ENCODE data around the gene PEX6. TPM values are rescaled to one million over a fixed set of nuclear protein-coding genes. Genes with fewer than 3 reads are reported as not detected.

The PEX6 gene
- total and polyA plus RNA-seq, 2 of the 13 experiments (the other 11 are each of a cell fraction or from before 2014, with no cell fraction given) = 5.1 to 6.7 TPM

DNA sequence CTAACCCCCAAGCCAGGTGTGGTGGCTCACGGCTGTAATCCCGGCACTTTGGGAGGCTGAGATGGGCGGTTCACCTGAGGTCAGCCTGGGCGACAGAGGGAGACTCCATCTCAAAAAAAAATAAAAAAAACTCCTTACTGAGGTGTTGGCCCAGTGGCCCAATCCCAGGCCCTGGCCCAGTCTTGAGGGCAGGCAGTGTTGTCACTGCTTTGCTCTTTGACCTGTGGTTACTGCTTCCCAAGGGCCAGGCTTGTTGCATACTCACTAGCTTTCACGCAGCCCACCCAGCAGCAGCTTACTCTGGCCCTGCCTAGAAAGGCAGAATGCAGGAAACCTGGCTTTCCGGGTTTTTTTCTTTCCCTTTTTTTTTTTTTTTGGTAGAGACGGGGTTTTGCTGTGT lies 36.5 kb downstream of the PEX6 start (continued):
- TF ChIP-seq HNF4G (IDR thresholded peaks at IDR 0.05; ENCODE audit: borderline replicate concordance, low read depth, low read length) (peak; percentile 54; the same call in 1 of the 2 replicates), HNF4G (CRISPR knock-in tag; IDR thresholded peaks at IDR 0.05; ENCODE audit: borderline replicate concordance, low read depth) (no peak), TCF12 (IDR thresholded peaks at IDR 0.05) (no peak), TCF12 (CRISPR knock-in tag; IDR thresholded peaks at IDR 0.05) (no peak), ZNF556 (CRISPR knock-in tag; IDR thresholded peaks at IDR 0.05; ENCODE audit: borderline replicate concordance) (no peak), ZNF232 (CRISPR knock-in tag; IDR thresholded peaks at IDR 0.05; ENCODE audit: borderline replicate concordance) (no peak), CREM (IDR thresholded peaks at IDR 0.05) (no peak), CREM (CRISPR knock-in tag; IDR thresholded peaks at IDR 0.05) (no peak), CBX2 (IDR thresholded peaks at IDR 0.05; ENCODE audit: low read depth, low read length) (no peak), CBX2 (CRISPR knock-in tag; IDR thresholded peaks at IDR 0.05; ENCODE audit: low read depth) (no peak), POLR2A (IDR thresholded peaks at IDR 0.05; ENCODE audit: insufficient read depth in 1 of 2, low read depth in 2 of 2, low read length in 2 of 2) (no peak), RAD51 (IDR thresholded peaks at IDR 0.05; ENCODE audit: borderline replicate concordance) (no peak), KMT2B (CRISPR knock-in tag; IDR thresholded peaks at IDR 0.05) (no peak), ZNF225 (CRISPR knock-in tag; IDR thresholded peaks at IDR 0.05) (no peak), POLR2AphosphoS5 (IDR thresholded peaks at IDR 0.05; ENCODE audit: low read depth, low read length) (peak; percentile 45; the same call in 1 of the 2 replicates), KDM2A (CRISPR knock-in tag; IDR thresholded peaks at IDR 0.05; ENCODE audit: borderline replicate concordance, low read depth) (no peak)
- TF ChIP-seq, protein P1, sequence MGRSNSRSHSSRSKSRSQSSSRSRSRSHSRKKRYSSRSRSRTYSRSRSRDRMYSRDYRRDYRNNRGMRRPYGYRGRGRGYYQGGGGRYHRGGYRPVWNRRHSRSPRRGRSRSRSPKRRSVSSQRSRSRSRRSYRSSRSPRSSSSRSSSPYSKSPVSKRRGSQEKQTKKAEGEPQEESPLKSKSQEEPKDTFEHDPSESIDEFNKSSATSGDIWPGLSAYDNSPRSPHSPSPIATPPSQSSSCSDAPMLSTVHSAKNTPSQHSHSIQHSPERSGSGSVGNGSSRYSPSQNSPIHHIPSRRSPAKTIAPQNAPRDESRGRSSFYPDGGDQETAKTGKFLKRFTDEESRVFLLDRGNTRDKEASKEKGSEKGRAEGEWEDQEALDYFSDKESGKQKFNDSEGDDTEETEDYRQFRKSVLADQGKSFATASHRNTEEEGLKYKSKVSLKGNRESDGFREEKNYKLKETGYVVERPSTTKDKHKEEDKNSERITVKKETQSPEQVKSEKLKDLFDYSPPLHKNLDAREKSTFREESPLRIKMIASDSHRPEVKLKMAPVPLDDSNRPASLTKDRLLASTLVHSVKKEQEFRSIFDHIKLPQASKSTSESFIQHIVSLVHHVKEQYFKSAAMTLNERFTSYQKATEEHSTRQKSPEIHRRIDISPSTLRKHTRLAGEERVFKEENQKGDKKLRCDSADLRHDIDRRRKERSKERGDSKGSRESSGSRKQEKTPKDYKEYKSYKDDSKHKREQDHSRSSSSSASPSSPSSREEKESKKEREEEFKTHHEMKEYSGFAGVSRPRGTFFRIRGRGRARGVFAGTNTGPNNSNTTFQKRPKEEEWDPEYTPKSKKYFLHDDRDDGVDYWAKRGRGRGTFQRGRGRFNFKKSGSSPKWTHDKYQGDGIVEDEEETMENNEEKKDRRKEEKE (IDR thresholded peaks at IDR 0.05) = no peak
- TF ChIP-seq, protein P2, sequence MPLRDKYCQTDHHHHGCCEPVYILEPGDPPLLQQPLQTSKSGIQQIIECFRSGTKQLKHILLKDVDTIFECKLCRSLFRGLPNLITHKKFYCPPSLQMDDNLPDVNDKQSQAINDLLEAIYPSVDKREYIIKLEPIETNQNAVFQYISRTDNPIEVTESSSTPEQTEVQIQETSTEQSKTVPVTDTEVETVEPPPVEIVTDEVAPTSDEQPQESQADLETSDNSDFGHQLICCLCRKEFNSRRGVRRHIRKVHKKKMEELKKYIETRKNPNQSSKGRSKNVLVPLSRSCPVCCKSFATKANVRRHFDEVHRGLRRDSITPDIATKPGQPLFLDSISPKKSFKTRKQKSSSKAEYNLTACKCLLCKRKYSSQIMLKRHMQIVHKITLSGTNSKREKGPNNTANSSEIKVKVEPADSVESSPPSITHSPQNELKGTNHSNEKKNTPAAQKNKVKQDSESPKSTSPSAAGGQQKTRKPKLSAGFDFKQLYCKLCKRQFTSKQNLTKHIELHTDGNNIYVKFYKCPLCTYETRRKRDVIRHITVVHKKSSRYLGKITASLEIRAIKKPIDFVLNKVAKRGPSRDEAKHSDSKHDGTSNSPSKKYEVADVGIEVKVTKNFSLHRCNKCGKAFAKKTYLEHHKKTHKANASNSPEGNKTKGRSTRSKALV (CRISPR knock-in tag; IDR thresholded peaks at IDR 0.05) = no peak
- TF ChIP-seq, protein P3, sequence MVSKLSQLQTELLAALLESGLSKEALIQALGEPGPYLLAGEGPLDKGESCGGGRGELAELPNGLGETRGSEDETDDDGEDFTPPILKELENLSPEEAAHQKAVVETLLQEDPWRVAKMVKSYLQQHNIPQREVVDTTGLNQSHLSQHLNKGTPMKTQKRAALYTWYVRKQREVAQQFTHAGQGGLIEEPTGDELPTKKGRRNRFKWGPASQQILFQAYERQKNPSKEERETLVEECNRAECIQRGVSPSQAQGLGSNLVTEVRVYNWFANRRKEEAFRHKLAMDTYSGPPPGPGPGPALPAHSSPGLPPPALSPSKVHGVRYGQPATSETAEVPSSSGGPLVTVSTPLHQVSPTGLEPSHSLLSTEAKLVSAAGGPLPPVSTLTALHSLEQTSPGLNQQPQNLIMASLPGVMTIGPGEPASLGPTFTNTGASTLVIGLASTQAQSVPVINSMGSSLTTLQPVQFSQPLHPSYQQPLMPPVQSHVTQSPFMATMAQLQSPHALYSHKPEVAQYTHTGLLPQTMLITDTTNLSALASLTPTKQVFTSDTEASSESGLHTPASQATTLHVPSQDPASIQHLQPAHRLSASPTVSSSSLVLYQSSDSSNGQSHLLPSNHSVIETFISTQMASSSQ (IDR thresholded peaks at IDR 0.05; ENCODE audit: low read depth) = no peak
- TF ChIP-seq, protein P3 (CRISPR knock-in tag; IDR thresholded peaks at IDR 0.05; ENCODE audit: borderline replicate concordance) = no peak
- TF ChIP-seq, protein P4, sequence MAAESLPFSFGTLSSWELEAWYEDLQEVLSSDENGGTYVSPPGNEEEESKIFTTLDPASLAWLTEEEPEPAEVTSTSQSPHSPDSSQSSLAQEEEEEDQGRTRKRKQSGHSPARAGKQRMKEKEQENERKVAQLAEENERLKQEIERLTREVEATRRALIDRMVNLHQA (CRISPR knock-in tag; IDR thresholded peaks at IDR 0.05) = no peak
- TF ChIP-seq, protein P5, sequence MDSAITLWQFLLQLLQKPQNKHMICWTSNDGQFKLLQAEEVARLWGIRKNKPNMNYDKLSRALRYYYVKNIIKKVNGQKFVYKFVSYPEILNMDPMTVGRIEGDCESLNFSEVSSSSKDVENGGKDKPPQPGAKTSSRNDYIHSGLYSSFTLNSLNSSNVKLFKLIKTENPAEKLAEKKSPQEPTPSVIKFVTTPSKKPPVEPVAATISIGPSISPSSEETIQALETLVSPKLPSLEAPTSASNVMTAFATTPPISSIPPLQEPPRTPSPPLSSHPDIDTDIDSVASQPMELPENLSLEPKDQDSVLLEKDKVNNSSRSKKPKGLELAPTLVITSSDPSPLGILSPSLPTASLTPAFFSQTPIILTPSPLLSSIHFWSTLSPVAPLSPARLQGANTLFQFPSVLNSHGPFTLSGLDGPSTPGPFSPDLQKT (CRISPR knock-in tag; IDR thresholded peaks at IDR 0.05; ENCODE audit: borderline replicate concordance) = no peak

Data from HepG2 (cell line).